Measurements from ENCODE around the gene NPHS1. TPM values are rescaled to one million over a fixed set of nuclear protein-coding genes. Genes with fewer than 3 reads are reported as not detected.
A peak's percentile ranks its signal among the peaks of the same experiment; 100 is the strongest.

NPHS1 gene
- total RNA-seq, 1 experiment from 2014 or later = not detected

- Histone ChIP-seq H3K9me3 (no peaks in the 10 kb centered on the region), H3K4me3 (ENCODE audit: low read depth, low read length) (no peak overlapping the region), H3K4me1 (peaks cover 17% of the 10 kb centered on the region), H3K27me3 (replicated peaks; ENCODE audit: control insufficient read depth, insufficient read depth, low read length) (no peaks in the 10 kb centered on the region; the same call in 1 of the 2 replicates), H3K36me3 (ENCODE audit: control insufficient read depth, insufficient read depth, low read length) (no peaks in the 10 kb centered on the region)
- ChIA-PET POLR2A (no interaction called here), CTCF (no interaction called here)
- BruUV-seq (replicated peaks) = no TSS peak
- Mint-ChIP-seq H3K4me3 (ENCODE audit: unreplicated experiment) (no peak overlapping the region), H3K4me1 (ENCODE audit: low read depth, unreplicated experiment) (peaks cover 15% of the 10 kb centered on the region), H3K27me3 (ENCODE audit: insufficient read depth, unreplicated experiment) (peaks cover 9% of the 10 kb centered on the region), H3K27ac (ENCODE audit: unreplicated experiment) (no peak overlapping the region), H3K36me3 (ENCODE audit: insufficient read depth, unreplicated experiment) (peaks cover 7% of the 10 kb centered on the region), H3K9me3 (ENCODE audit: unreplicated experiment) (no peaks in the 10 kb centered on the region)
- intact Hi-C loops (cut with micrococcal nuclease; ENCODE audit: unreplicated experiment) = no loop called here
- TF ChIP-seq, protein P1, sequence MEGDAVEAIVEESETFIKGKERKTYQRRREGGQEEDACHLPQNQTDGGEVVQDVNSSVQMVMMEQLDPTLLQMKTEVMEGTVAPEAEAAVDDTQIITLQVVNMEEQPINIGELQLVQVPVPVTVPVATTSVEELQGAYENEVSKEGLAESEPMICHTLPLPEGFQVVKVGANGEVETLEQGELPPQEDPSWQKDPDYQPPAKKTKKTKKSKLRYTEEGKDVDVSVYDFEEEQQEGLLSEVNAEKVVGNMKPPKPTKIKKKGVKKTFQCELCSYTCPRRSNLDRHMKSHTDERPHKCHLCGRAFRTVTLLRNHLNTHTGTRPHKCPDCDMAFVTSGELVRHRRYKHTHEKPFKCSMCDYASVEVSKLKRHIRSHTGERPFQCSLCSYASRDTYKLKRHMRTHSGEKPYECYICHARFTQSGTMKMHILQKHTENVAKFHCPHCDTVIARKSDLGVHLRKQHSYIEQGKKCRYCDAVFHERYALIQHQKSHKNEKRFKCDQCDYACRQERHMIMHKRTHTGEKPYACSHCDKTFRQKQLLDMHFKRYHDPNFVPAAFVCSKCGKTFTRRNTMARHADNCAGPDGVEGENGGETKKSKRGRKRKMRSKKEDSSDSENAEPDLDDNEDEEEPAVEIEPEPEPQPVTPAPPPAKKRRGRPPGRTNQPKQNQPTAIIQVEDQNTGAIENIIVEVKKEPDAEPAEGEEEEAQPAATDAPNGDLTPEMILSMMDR (IDR thresholded peaks at IDR 0.05; ENCODE audit: insufficient read depth in 1 of 2, low read depth in 1 of 2, low read length in 1 of 2, severe bottlenecking in 1 of 2, unreplicated experiment in 1 of 2) = no peak
- DNase-seq = no peak
Measured at GRCh38 chr19:35858311-35858710, 6.0 kb upstream of the NPHS1 start.

DNA sequence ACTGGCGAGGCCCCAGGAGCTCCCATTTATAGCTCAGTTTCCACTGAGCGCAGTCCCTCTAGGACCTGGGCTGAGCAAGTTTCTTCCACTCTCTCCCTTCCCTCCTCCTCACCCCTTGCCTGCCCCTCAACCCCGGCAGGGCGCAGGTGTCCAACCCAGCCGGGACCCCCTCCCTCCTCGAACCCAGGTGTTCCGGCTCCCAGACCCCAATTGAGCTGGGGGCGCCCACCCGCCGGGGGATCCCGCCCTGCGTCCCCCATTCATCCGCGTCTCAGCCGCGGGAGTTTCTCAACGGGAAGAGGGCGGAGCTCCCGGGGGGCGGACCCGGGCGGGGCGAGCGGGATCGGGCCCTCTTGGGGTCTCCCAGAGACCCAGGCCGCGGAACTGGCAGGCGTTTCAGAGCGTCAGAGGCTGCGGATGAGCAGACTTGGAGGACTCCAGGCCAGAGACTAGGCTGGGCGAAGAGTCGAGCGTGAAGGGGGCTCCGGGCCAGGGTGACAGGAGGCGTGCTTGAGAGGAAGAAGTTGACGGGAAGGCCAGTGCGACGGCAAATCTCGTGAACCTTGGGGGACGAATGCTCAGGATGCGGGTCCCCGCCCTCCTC lies 4.3 kb upstream of the NPHS1 start, which contains the start of gene KIRREL2:
KIRREL2 (plus strand) TSS at position 366 of the 604 bp plus-strand sequence; CDS start at position 575, 209 bp downstream.
- peak in 1 of 2 experiments; percentile 25 for DNase-seq
- TF ChIP-seq, protein P1 (IDR thresholded peaks at IDR 0.05; ENCODE audit: insufficient read depth in 1 of 2, low read depth in 1 of 2, low read length in 1 of 2, severe bottlenecking in 1 of 2, unreplicated experiment in 1 of 2) = no peak
- peak within 1 kb of the TSS; percentile 38 for H3K4me3 ChIP-seq (ENCODE audit: low read depth, low read length)
- no TSS peak for BruUV-seq (replicated peaks)
- peaks cover 16% of the 10 kb centered on the region for H3K4me1 ChIP-seq
- no peaks in the 10 kb centered on the region; the same call in 1 of the 2 replicates for H3K27me3 ChIP-seq (replicated peaks; ENCODE audit: control insufficient read depth, insufficient read depth, low read length)
- ChIA-PET POLR2A (no interaction called here), CTCF (interaction anchor here (0.8 kb wide), 2 partner anchors 74 to 271 kb away, joined by 3 to 4 read pairs; no protein-coding TSS in a partner anchor)
- Mint-ChIP-seq H3K36me3 (ENCODE audit: insufficient read depth, unreplicated experiment) (peaks cover 9% of the 10 kb centered on the region), H3K9me3 (ENCODE audit: unreplicated experiment) (no peaks in the 10 kb centered on the region), H3K4me3 (ENCODE audit: unreplicated experiment) (peak within 1 kb of the TSS; percentile 56), H3K27ac (ENCODE audit: unreplicated experiment) (no peak within 1 kb of the TSS), H3K27me3 (ENCODE audit: insufficient read depth, unreplicated experiment) (peaks cover 22% of the 10 kb centered on the region), H3K4me1 (ENCODE audit: low read depth, unreplicated experiment) (peaks cover 15% of the 10 kb centered on the region)
- H3K9me3 ChIP-seq = no peaks in the 10 kb centered on the region
- H3K36me3 ChIP-seq (ENCODE audit: control insufficient read depth, insufficient read depth, low read length) = no peaks in the 10 kb centered on the region
- intact Hi-C loops (cut with micrococcal nuclease; ENCODE audit: unreplicated experiment) = no loop called here

DNA sequence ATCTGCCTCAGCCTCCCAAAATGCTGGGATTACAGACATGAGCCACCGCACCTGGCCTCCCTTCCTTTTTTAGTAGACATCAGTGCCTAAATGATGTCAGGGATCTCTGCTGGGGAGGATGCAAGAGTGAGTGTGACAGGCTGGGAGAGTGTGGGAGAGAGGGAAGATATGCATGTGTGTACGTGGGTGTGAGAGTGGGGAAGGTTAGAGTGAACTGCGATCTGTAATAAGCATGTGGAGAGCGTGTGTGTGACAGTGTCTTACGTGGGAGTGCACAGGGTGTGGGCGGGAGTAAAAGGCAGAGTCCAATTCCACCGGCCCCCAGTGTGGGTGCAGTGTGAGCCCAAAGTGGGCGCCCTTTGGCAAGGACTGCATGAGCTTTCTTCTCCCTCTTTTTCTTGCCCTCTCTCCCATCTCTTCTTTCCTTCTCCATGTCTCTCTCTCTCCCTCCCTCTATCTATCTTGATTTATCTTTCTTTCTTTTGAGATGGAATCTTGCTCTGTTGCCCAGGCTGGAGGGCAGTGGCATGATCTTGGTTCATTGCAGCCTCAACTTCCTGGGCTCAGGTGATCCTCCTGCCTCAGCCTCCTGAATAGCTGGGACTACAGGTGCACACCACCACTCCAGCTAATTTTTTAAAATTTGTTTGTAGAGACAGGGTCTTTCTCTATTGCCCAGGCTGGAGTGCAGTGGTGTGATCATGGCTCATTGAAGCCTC lies 893 bp upstream of the NPHS1 start:
- no TSS peak for BruUV-seq (replicated peaks)
- POLR2A ChIA-PET = no interaction called here
- intact Hi-C loops (cut with micrococcal nuclease; ENCODE audit: unreplicated experiment) = no loop called here
- Mint-ChIP-seq H3K27ac (ENCODE audit: unreplicated experiment) (no peak overlapping the region), H3K9me3 (ENCODE audit: unreplicated experiment) (no peaks in the 10 kb centered on the region), H3K4me3 (ENCODE audit: unreplicated experiment) (no peak overlapping the region), H3K27me3 (ENCODE audit: insufficient read depth, unreplicated experiment) (peaks cover 24% of the 10 kb centered on the region), H3K4me1 (ENCODE audit: low read depth, unreplicated experiment) (peaks cover 7% of the 10 kb centered on the region), H3K36me3 (ENCODE audit: insufficient read depth, unreplicated experiment) (peaks cover 4% of the 10 kb centered on the region)
- H3K9me3 ChIP-seq = no peaks in the 10 kb centered on the region
- TF ChIP-seq, protein P1 (IDR thresholded peaks at IDR 0.05; ENCODE audit: insufficient read depth in 1 of 2, low read depth in 1 of 2, low read length in 1 of 2, severe bottlenecking in 1 of 2, unreplicated experiment in 1 of 2) = no peak
- H3K4me1 ChIP-seq = 0 out of 2 replicates have a peak, but pooled peaks cover 7% of the 10 kb centered on the region
- DNase-seq = no peak
- no peaks in the 10 kb centered on the region for H3K36me3 ChIP-seq (ENCODE audit: control insufficient read depth, insufficient read depth, low read length)
- CTCF ChIA-PET = interaction anchor here (0.6 kb wide), 1 partner anchor 156 kb away, joined by 3 read pairs; no protein-coding TSS in a partner anchor
- H3K4me3 ChIP-seq (ENCODE audit: low read depth, low read length) = no peak overlapping the region
- H3K27me3 ChIP-seq (replicated peaks; ENCODE audit: control insufficient read depth, insufficient read depth, low read length) = no peaks in the 10 kb centered on the region; the same call in 1 of the 2 replicates

Data from Caco-2 (cell line).